IPS DF 4.7 (cell line): ENCODE data around the gene TTC28.
"Not testable (repeated sequence)": the region's sequence is repeated elsewhere in the genome, so short reads cannot be mapped to it uniquely, and the experiment has no call there.

Source experiments
- DNase-seq: peaks from one replicate; pipeline ENCODE4 v3.0.0-alpha.2; 2013; ENCODE audit warnings: low spot score; ENCODE audit errors: extremely low read depth

TTC28 gene

DNA sequence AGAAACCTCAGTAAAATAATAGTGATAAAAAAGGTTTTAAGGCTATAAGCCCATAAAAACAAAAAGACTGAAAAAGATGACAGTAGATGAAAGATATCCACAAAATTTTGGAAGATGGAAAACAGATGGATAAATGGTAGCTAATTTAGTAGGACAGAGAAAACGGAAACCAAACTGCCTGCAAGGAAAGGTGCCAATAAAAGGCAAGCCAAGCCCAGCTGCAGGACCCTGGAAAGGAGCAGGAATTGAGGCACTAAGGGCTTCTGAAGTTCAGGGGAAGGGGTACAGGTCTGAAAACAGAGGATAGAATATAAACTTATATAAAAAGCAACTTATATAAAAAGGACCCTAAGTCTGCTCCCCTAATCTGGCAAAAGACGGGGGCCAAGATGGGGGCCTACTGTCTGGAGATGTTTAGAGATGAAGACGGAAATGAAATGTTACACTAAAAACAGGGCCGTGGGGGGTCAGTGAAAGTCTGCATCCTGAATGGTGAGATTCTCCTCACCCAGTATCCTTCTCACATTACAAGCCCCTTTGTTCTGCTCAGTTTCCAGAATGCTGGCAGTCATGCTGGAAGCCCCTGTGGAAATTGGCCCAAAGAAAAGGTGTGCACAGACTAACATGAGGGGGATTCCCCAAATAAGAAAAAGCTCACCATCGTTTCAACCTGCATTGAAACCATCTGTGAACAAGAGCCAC, 491.3 kb downstream of the TTC28 start:
- DNase-seq = no peak

DNA sequence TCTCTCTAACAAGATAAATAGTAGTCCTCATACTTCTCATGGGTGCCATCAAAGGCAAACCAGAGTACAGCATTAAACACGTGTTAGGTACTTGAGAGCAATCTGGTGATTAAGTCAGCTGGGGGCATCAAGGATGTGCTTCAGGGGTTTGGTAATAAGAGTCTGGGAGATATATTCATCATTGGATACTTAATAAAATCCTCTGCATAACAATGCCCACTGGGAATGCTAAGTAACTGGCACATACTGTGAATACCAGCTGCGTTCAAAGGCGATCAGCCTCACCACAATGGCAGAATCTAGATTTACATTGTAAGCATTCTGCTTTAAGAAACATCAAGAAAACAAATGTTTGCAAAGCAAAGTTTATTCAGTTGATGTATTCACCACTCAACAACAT, 492.0 kb downstream of the TTC28 start:
- DNase-seq = no peak

DNA sequence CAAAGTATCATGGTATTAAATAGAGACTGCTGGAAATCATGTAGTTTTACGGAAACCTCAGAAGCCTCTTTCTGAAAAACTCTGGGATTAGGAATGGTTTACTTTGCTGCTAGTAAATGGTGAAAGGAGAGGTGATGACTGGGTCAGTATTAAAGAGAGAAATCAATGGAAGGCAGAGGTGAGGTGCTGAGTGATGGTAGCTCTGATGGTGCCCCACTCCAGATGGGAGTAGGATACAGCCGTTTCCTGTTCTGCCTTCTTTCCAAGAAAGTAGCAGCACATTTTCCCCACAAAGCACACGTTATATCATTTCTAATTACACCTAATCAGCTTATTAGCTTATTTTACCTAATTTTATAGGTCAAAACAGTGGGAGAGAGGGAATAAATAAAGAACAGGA, 493.0 kb downstream of the TTC28 start:
- no peak for DNase-seq

DNA sequence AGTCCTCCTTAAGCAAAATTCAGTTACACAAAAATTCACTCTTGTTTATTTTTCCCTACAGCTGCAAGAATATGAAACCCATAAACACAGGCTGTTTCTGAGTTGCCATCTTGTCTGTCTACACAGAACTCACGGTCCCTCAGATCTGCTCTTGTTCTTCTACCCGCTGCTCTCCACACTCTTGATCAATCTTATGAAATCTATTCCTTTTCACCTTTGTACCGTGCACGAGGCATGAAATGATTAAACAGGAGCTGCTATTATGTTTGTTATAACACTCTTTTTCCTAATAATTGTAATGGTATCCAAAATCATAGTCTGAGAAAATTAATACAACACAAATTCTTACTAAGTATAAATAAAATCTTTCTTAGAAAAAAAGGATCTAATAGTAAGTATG, 494.5 kb downstream of the TTC28 start:
- DNase-seq = no peak

- no peak for DNase-seq
Observed at GRCh38 chr22:28183078-28183860, 496.4 kb downstream of the TTC28 start.

DNA sequence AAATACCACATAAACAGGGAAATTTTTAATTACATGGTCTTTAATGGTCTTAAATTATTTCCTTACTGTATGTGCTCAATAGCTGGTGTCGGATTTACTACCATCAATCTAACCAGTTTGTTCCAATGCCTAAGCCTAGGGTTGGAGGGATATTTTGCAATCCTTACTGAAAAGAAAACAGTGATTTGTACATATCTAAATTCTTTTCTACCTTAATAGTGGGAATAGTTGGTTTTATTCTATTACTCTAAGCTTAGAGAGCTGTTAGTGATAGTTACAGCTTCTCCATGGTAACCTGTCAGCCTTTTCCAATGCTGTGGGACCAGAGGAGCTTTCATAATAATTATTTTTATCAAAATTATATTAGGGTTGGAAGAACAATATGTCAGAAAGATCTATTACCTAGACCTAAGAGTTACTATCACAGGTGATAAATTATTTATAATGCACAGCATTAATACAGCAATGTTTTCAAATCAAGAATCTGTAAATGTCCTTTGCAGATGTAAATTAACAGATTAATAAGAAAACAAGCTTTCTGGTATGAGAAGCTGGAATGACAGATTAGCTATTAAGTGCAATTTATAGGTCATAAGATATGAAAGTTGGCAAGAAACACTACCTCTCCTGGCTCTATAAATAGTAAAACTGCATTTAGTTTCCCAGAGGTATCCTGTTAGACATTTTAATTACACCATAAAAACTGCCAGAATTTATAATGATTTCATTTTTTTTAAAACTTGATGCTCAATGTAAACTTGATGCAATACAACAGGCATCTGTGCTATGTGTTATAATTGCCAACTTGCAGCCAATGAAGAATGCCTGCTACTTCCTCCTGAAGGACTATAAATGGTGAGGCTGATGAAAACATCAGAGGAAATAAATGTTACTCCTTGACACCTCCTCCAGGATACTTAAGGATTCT, 498.6 kb downstream of the TTC28 start:
- no peak for DNase-seq

DNA sequence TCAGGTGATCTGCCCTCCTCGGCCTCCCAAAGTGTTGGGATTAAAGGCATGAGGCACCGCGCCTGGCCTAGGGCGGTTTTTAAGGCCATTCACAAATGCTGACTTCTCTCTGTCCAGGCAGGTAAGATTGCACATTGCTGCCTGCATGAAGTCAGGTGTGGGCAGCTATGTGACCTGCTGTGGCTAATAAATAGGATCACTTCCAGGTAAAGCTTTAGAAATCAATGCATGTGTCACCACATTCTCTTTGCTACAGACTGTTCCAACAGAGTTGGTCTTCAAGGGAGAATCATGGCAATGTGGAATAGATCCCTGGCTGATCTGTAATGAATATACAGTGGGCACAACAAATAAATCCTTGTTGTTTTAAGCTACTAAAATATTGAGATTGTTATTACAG, 500.2 kb downstream of the TTC28 start:
- no peak for DNase-seq

DNA sequence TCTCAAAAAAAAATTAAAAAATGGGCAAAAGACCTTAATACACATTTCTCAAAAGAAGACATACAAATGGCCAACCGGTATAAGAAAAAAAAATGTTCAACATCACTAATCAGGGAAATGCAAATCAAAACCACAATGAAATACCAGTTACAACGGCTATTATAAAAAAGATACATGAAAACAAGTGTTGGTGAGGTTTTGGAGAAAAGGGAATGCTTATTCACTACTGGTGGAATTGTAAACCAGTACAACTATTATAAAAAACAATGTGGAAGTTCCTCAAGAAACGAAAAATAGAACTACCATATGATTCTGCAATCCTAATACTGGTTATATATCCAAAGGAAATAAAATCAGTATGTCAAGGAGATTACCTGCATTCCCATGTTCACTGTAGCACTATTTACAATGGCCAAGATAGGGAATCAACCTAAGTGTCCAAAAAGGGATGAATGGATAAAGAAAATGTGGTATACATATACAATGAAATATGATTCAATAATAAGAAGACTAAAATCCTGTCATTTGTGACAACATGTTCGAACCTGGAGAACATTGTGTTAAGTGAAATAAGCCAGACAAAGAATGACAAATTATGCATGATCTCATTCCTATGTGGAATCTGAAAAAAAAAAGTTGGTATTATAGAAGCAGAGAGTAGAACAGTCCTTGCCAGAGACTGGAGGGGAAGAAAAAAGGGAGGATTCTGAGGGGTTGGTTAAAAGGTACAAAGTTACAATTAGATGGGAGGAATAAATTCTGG, 503.7 kb downstream of the TTC28 start:
- no peak for DNase-seq

- no peak for DNase-seq
Observed at GRCh38 chr22:28174509-28174908, 505.1 kb downstream of the TTC28 start.

GRCh38 chr22:28172892-28173670, 506.6 kb downstream of the TTC28 start:
- no peak for DNase-seq

GRCh38 chr22:28171712-28172111, 507.9 kb downstream of the TTC28 start:
- DNase-seq = no peak

DNA sequence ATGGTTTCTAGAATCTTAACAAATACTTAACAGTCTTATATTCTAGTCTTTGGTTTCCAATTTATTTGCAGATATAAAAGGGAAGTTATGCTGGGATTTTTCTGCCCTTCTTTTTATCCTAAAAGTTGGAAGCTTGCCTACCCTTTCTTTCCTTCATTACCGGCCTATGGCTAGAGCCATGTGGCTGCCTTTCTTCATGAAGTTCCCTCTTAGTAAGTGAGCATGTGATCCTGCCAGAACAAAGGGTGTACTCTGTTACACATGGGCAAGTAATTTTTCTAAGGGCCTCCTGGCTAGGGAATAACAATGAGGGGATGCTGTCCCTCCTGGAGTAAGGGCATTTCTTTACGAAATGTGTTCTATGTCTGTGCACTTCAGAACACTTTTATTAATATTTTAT, 508.5 kb downstream of the TTC28 start:
- DNase-seq = no peak

DNA sequence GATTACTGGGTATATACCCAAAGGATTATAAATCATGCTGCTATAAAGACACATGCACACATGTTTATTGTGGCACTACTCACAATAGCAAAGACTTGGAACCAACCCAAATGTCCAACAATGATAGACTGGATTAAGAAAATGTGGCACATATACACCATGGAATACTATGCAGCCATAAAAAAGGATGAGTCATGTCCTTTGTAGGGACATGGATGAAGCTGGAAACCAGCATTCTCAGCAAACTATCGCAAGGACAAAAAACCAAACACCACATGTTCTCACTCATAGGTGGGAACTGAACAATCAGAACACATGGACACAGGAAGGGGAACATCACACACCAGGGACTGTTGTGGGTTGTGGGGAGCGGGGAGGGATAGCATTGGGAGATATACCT, 510.3 kb downstream of the TTC28 start:
- DNase-seq = not testable (repeated sequence)

DNA sequence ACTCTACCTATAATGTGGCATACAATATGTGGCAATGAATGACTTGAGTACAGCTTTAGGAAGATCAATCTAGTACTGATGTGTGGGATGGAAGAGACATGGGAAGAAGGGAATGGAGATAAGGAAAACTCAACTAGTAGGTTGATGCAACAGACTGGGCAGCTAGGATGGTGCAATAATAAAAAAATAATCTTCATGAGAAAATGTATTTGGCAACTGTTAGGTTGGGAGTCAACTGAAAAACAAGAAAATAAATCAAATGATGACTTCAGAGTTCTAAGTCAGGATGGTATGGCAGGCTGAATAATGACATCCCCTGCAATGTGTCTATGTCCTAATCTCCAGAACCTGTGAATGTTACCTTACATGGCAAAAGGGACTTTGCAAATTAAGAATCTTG, 523.8 kb downstream of the TTC28 start:
- DNase-seq = no peak

GRCh38 chr22:28154861-28155260, 524.8 kb downstream of the TTC28 start:
- DNase-seq = no peak

- DNase-seq = no peak
Observed at GRCh38 chr22:28151151-28151816, 528.4 kb downstream of the TTC28 start.

GRCh38 chr22:28148816-28149465, 530.7 kb downstream of the TTC28 start:
- DNase-seq = no peak

DNA sequence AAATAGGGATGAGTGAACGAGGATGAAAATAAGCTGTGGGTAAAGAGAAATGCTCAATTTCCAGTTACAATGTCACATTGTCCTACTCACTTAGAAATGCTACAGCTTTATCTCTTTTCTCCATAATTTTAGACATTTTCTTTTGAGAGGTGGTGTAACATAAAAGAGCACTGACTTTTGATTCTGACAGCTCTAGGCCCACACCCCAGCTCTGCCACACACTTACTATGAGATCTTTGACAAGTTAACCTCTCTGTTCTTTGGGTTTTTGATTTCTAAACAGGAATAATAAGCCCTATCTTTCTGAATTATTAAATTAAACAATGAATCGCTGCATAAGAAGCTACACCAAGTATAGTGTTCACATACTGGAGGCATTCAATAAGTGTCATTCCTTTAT, 532.2 kb downstream of the TTC28 start:
- no peak for DNase-seq
